H9 (cell line): ENCODE results near the gene ABHD15. TPM values are rescaled to one million over a fixed set of nuclear protein-coding genes. Genes with fewer than 3 reads are reported as not detected.

Source experiments
- DNase-seq: peaks from one replicate; pipeline ENCODE4 v3.0.0-alpha.2; 2017
- H2AFZ ChIP-seq: one replicate; pipeline ENCODE4 v1.6.1; 2013; ENCODE audit warnings: mild to moderate bottlenecking, low read length, control low read depth, moderate library complexity
- H2AK5ac ChIP-seq: 2 replicates; pipeline ENCODE4 v1.6.1; 2013; ENCODE audit warnings: low read length, control low read depth, mixed read lengths; ENCODE audit not compliant: insufficient read length
- H2BK120ac ChIP-seq: one replicate; pipeline ENCODE4 v1.6.1; 2013; ENCODE audit warnings: low read depth, mild to moderate bottlenecking, low read length, control low read depth, inconsistent platforms; ENCODE audit not compliant: poor library complexity, severe bottlenecking
- H2BK12ac ChIP-seq: 2 replicates; pipeline ENCODE4 v1.6.1; 2013; ENCODE audit warnings: low read length, control low read depth, mixed read lengths, low read depth; ENCODE audit not compliant: insufficient read length
- H2BK15ac ChIP-seq: 2 replicates; pipeline ENCODE4 v1.6.1; 2013; ENCODE audit warnings: low read depth, low read length, control low read depth
- H2BK20ac ChIP-seq: one replicate; pipeline ENCODE4 v1.6.1; 2013; ENCODE audit warnings: low read depth, mild to moderate bottlenecking, low read length, control low read depth, inconsistent platforms; ENCODE audit not compliant: poor library complexity, severe bottlenecking
- H2BK5ac ChIP-seq: 2 replicates; pipeline ENCODE4 v1.6.1; 2013; ENCODE audit warnings: low read length, control low read depth, mixed read lengths; ENCODE audit not compliant: insufficient read length
- H3K14ac ChIP-seq: 2 replicates; pipeline ENCODE4 v1.6.1; 2013; ENCODE audit warnings: low read length, control low read depth; ENCODE audit not compliant: insufficient read depth
- H3K18ac ChIP-seq: 2 replicates; pipeline ENCODE4 v1.6.1; 2013; ENCODE audit warnings: low read depth, mild to moderate bottlenecking, mixed read lengths, low read length, control low read depth; ENCODE audit not compliant: insufficient read length
- H3K23ac ChIP-seq: 2 replicates; pipeline ENCODE4 v1.6.1; 2013; ENCODE audit warnings: low read length, control low read depth, mixed read lengths, low read depth; ENCODE audit not compliant: insufficient read length
- H3K23me2 ChIP-seq: 2 replicates; pipeline ENCODE4 v1.6.1; 2013; ENCODE audit warnings: low read depth, mild to moderate bottlenecking, mixed read lengths, low read length, control low read depth; ENCODE audit not compliant: insufficient read length, poor library complexity, severe bottlenecking
- H3K27ac ChIP-seq: 2 replicates; pipeline ENCODE4 v1.5.1; 2013; ENCODE audit warnings: low read length, control low read depth, mixed read lengths, low read depth; ENCODE audit not compliant: insufficient read length
- H3K27me3 ChIP-seq: 2 replicates; pipeline ENCODE4 v1.6.1; 2013; ENCODE audit warnings: low read length, control low read depth, inconsistent platforms; ENCODE audit not compliant: insufficient read depth
- H3K4ac ChIP-seq: 2 replicates; pipeline ENCODE4 v1.6.1; 2013; ENCODE audit warnings: low read depth, mild to moderate bottlenecking, control low read depth, inconsistent platforms, low read length, moderate library complexity
- H3K4me1 ChIP-seq: 2 replicates; pipeline ENCODE4 v1.6.1; 2013; ENCODE audit warnings: low read length, control low read depth, inconsistent platforms; ENCODE audit not compliant: insufficient read depth
- H3K4me2 ChIP-seq: 2 replicates; pipeline ENCODE4 v1.6.1; 2013; ENCODE audit warnings: low read length, control low read depth, mixed read lengths; ENCODE audit not compliant: insufficient read length, insufficient read depth
- H3K56ac ChIP-seq: 2 replicates; pipeline ENCODE4 v1.6.1; 2013; ENCODE audit warnings: low read depth, mild to moderate bottlenecking, mixed read lengths, low read length, control low read depth; ENCODE audit not compliant: insufficient read length
- H3K79me1 ChIP-seq: 2 replicates; pipeline ENCODE4 v1.6.1; 2013; ENCODE audit warnings: low read depth, mild to moderate bottlenecking, moderate library complexity, low read length, control low read depth, inconsistent platforms; ENCODE audit not compliant: insufficient read depth, poor library complexity, severe bottlenecking
- H3K79me2 ChIP-seq: 2 replicates; pipeline ENCODE4 v1.6.1; 2013; ENCODE audit warnings: low read length, control low read depth, inconsistent platforms; ENCODE audit not compliant: insufficient read depth
- H3K9ac ChIP-seq: 2 replicates; pipeline ENCODE4 v1.6.1; 2013; ENCODE audit warnings: low read length, control low read depth, mixed read lengths; ENCODE audit not compliant: insufficient read length; ENCODE audit errors: extremely low read depth
- H3K9me3 ChIP-seq: one replicate; pipeline ENCODE4 v1.6.1; 2013; ENCODE audit warnings: low read depth, low read length, inconsistent platforms; ENCODE audit not compliant: control insufficient read depth
- H3T11ph ChIP-seq: one replicate; pipeline ENCODE4 v1.6.1; 2013; ENCODE audit warnings: mild to moderate bottlenecking, low read length, control low read depth, inconsistent platforms
- H4K20me1 ChIP-seq: one replicate; pipeline ENCODE4 v1.6.1; 2013; ENCODE audit not compliant: control insufficient read depth, insufficient read length, insufficient read depth
- H4K5ac ChIP-seq: 2 replicates; pipeline ENCODE4 v1.6.1; 2013; ENCODE audit warnings: low read depth, mild to moderate bottlenecking, mixed read lengths, low read length, control low read depth; ENCODE audit not compliant: insufficient read length
- H4K8ac ChIP-seq: replicated peaks from 2 replicates; pipeline ENCODE4 v1.6.1; 2013; ENCODE audit warnings: low read length, control low read depth, mixed read lengths, low read depth; ENCODE audit not compliant: insufficient read length
- H4K91ac ChIP-seq: 2 replicates; pipeline ENCODE4 v1.6.1; 2013; ENCODE audit warnings: low read depth, mild to moderate bottlenecking, moderate library complexity, mixed read lengths, low read length, control low read depth; ENCODE audit not compliant: insufficient read length
- H3K27ac Mint-ChIP-seq, 3 experiments: 2 replicates in 2 of 3; 3 replicates in 1 of 3; pipeline ENCODE4 v1.8.0; 2020 to 2021; ENCODE audit warnings: mixed read lengths in 3 of 3, mild to moderate bottlenecking in 1 of 3, moderate library complexity in 1 of 3
- H3K27me3 Mint-ChIP-seq: 2 replicates; pipeline ENCODE4 v1.8.0; 2021; ENCODE audit warnings: low read depth, mild to moderate bottlenecking, moderate library complexity, mixed read lengths
- H3K36me3 Mint-ChIP-seq, 3 experiments: 2 replicates in 2 of 3; 3 replicates in 1 of 3; pipeline ENCODE4 v1.8.0; 2020 to 2021; ENCODE audit warnings: low read depth in 3 of 3, mixed read lengths in 3 of 3; ENCODE audit not compliant: insufficient read depth in 1 of 3
- H3K4me1 Mint-ChIP-seq, 2 experiments: 2 replicates each; pipeline ENCODE4 v1.8.0; 2020; ENCODE audit warnings: mixed read lengths in 2 of 2
- H3K4me3 Mint-ChIP-seq, 2 experiments: 2 replicates in 1 of 2; 3 replicates in 1 of 2; pipeline ENCODE4 v1.8.0; 2020 to 2021; ENCODE audit warnings: mild to moderate bottlenecking in 2 of 2, mixed read lengths in 2 of 2, moderate library complexity in 1 of 2
- H3K9me3 Mint-ChIP-seq, 2 experiments: 2 replicates in 1 of 2; 3 replicates in 1 of 2; pipeline ENCODE4 v1.8.0; 2020; ENCODE audit warnings: mild to moderate bottlenecking in 2 of 2, mixed read lengths in 2 of 2, moderate library complexity in 1 of 2
- CTCF ChIP-seq: fragments of 200-600 bp; sonication (generic); conservative IDR thresholded peaks from 3 replicates; pipeline ENCODE4 v1.8.0; 2021; ENCODE audit warnings: antibody characterized with exemption, mild to moderate bottlenecking
- total RNA-seq: library from RNA; stranded (reverse); gene quantifications from 2 replicates; pipeline ENCODE4 v1.2.1, GENCODE V29; 2021

Gene ABHD15
- total RNA-seq, 1 experiment from 2014 or later: 2.5 TPM

DNA sequence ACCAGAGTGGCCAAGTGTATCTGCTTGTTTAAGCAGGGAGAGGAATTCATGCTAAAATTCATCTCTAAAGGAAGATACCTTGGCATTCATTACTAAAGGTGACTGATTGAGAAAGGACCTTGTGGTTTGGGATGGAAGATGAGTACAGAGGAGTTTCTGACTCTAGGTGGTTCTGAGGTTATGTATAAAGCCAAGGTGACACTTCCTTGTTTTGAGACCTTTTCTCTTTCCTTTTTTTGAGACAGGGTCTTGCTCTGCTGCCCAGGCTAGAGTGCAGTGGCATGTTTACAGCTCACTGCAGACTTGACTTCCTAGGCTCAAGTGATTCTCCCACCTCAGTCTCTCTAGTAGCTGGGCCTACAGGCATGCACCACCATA, 9.1 kb downstream of the ABHD15 start:
- Mint-ChIP-seq H3K27me3 (peaks cover 13% of the 10 kb centered on the region), H3K36me3 (no peaks in the 10 kb centered on the region), H3K4me3 (no peak overlapping the region), H3K4me1 (no peaks in the 10 kb centered on the region), H3K9me3 (no peaks in the 10 kb centered on the region), H3K27ac (no peak overlapping the region)
- H3K79me1 ChIP-seq: no peaks in the 10 kb centered on the region
- no peak overlapping the region for H3K14ac ChIP-seq
- no peak overlapping the region for H2BK20ac ChIP-seq
- H3T11ph ChIP-seq: no peak overlapping the region
- no peak overlapping the region for H2AFZ ChIP-seq
- no peak overlapping the region for H4K91ac ChIP-seq
- H4K8ac ChIP-seq: no peak overlapping the region
- H3K23me2 ChIP-seq: no peaks in the 10 kb centered on the region
- H4K5ac ChIP-seq: no peak overlapping the region
- no peaks in the 10 kb centered on the region for H3K27me3 ChIP-seq
- no peak overlapping the region for H3K56ac ChIP-seq
- TF ChIP-seq CTCF: no peak
- no peak overlapping the region for H2BK15ac ChIP-seq
- H4K20me1 ChIP-seq: no peaks in the 10 kb centered on the region
- DNase-seq: no peak
- no peak overlapping the region for H3K18ac ChIP-seq
- no peak overlapping the region for H3K9ac ChIP-seq
- no peak overlapping the region for H3K4ac ChIP-seq
- no peak overlapping the region for H2AK5ac ChIP-seq
- H3K4me1 ChIP-seq: no peaks in the 10 kb centered on the region
- H3K9me3 ChIP-seq: no peaks in the 10 kb centered on the region
- no peak overlapping the region for H2BK12ac ChIP-seq
- H3K4me2 ChIP-seq: no peak overlapping the region
- no peak overlapping the region for H3K23ac ChIP-seq
- no peaks in the 10 kb centered on the region for H3K79me2 ChIP-seq
- H2BK120ac ChIP-seq: no peak overlapping the region
- H3K27ac ChIP-seq: no peak overlapping the region
- H2BK5ac ChIP-seq: no peak overlapping the region
